Activated naive CD8-positive, alpha-beta T cell treated with anti-CD3 and anti-CD28 coated beads for 36 hours (primary cell): ENCODE results near the gene TOGARAM1. TPM values are rescaled to one million over a fixed set of nuclear protein-coding genes. Genes with fewer than 3 reads are reported as not detected.

Source experiments
- DNase-seq: peaks from one replicate; pipeline ENCODE4 v3.0.0; 2021
- H3K27ac Mint-ChIP-seq: one replicate; pipeline ENCODE4 v1.8.0; 2022; ENCODE audit warnings: mild to moderate bottlenecking, moderate library complexity, mixed read lengths
- H3K27me3 Mint-ChIP-seq: one replicate; pipeline ENCODE4 v1.8.0; 2022; ENCODE audit warnings: mild to moderate bottlenecking, mixed read lengths
- H3K36me3 Mint-ChIP-seq: one replicate; pipeline ENCODE4 v1.8.0; 2021; ENCODE audit warnings: mild to moderate bottlenecking, mixed read lengths
- H3K4me1 Mint-ChIP-seq: one replicate; pipeline ENCODE4 v1.8.0; 2021; ENCODE audit warnings: mixed read lengths
- H3K4me3 Mint-ChIP-seq: one replicate; pipeline ENCODE4 v1.8.0; 2022; ENCODE audit warnings: mild to moderate bottlenecking, moderate library complexity, mixed read lengths
- H3K9me3 Mint-ChIP-seq: one replicate; pipeline ENCODE4 v1.8.0; 2022; ENCODE audit warnings: mixed read lengths
- total RNA-seq, 2 experiments: library from RNA; stranded (reverse); gene quantifications; one replicate each; pipeline ENCODE4 v1.2.3, GENCODE V29; 2021

Gene TOGARAM1
- total RNA-seq, 2 experiments from 2014 or later, result 6.2 to 7.5 TPM

- Mint-ChIP-seq H3K4me1 (peaks cover 45% of the 10 kb centered on the region), H3K9me3 (no peaks in the 10 kb centered on the region), H3K27ac (no peak overlapping the region), H3K27me3 (no peaks in the 10 kb centered on the region), H3K4me3 (no peak overlapping the region), H3K36me3 (peaks cover 8% of the 10 kb centered on the region)
- no peak for DNase-seq
These were observed 5.1 kb upstream of the TOGARAM1 start for GRCh38 chr14:44956866-44957265.

GRCh38 chr14:44959538-44959937 is 2.5 kb upstream of the TOGARAM1 start:
- Mint-ChIP-seq H3K27me3 (no peaks in the 10 kb centered on the region), H3K4me1 (peaks cover 48% of the 10 kb centered on the region), H3K4me3 (no peak overlapping the region), H3K9me3 (peaks cover 7% of the 10 kb centered on the region), H3K27ac (no peak overlapping the region), H3K36me3 (peaks cover 22% of the 10 kb centered on the region)
- DNase-seq, result no peak

DNA sequence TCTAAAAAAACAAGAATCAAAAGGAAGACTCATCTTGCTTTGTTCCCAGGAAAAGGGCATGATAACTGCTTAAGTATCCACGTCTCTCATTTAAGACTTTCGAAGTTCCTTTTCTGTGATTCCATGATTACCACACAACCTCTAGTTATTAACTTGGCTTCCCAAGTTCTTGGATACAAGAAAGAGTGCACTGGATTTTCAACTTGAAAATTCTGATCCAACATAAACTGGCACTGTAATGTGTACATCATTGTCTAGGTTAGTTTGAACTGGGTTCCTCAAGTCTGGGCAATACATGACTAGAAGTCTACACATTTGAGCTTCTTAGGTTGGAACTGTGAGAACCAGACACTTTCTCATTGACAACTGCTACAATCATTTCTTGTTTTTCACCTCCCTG is 1.8 kb upstream of the TOGARAM1 start:
- Mint-ChIP-seq H3K27ac (peak overlapping the region; percentile 39), H3K36me3 (peaks cover 27% of the 10 kb centered on the region)
- no peak for DNase-seq

DNA sequence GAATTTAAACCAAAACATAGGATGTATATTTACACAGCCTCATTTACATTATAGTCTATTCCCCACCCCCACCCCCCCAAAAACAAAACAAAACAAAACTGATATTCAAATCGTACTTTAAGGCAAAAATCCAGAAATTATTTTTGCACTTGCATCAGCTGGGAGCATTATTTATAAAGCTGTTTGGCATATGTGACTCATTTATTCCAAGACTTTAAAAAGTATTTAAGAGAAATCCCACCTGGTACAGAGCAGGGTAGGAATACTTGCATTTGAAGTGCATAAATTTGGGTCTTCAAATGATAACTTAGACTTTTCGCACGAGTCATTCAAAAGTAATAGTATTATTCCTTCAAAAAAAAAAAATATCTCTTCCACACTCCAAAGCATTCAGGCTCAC is 1.3 kb upstream of the TOGARAM1 start:
- peak overlapping the region; percentile 39 for H3K27ac Mint-ChIP-seq
- H3K27me3 Mint-ChIP-seq, result no peaks in the 10 kb centered on the region
- no peak overlapping the region for H3K4me3 Mint-ChIP-seq
- peaks cover 13% of the 10 kb centered on the region for H3K9me3 Mint-ChIP-seq
- H3K4me1 Mint-ChIP-seq, result peaks cover 50% of the 10 kb centered on the region
- no peak for DNase-seq
- H3K36me3 Mint-ChIP-seq, result peaks cover 32% of the 10 kb centered on the region

More for the DNA sequence above, 1.8 kb upstream of the TOGARAM1 start:
- peaks cover 12% of the 10 kb centered on the region for H3K9me3 Mint-ChIP-seq
- H3K27me3 Mint-ChIP-seq, result no peaks in the 10 kb centered on the region
- H3K4me1 Mint-ChIP-seq, result peaks cover 52% of the 10 kb centered on the region
- no peak overlapping the region for H3K4me3 Mint-ChIP-seq

DNA sequence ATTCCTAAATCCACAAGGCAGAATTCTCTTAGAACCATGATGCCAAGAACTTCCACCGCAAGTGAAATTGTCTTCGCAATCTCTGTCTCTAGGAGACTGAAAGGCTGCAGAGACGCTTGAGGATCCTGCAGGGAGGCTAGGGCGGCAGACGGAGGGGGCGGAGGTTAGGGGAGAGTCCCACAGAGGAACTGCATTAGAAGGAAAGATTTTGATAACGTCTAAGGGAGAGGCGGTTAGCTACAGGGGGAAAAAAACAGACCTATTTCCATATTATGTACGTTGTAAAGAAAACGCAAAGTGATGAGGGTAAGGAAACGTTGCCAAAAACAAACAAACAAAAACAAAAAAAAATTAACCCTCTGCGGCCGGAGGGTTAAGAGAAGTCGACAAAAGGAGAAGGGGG is 838 bp upstream of the TOGARAM1 start:
- H3K9me3 Mint-ChIP-seq, result peaks cover 13% of the 10 kb centered on the region
- H3K27me3 Mint-ChIP-seq, result no peaks in the 10 kb centered on the region
- DNase-seq, result peak; percentile 63
- no peak overlapping the region for H3K27ac Mint-ChIP-seq
- H3K4me1 Mint-ChIP-seq, result peaks cover 49% of the 10 kb centered on the region
- H3K36me3 Mint-ChIP-seq, result peaks cover 35% of the 10 kb centered on the region
- H3K4me3 Mint-ChIP-seq, result no peak overlapping the region

- peaks cover 19% of the 10 kb centered on the region for H3K9me3 Mint-ChIP-seq
- no peaks in the 10 kb centered on the region for H3K27me3 Mint-ChIP-seq
- no peak overlapping the region for H3K27ac Mint-ChIP-seq
- H3K36me3 Mint-ChIP-seq, result peaks cover 46% of the 10 kb centered on the region
- H3K4me3 Mint-ChIP-seq, result no peak overlapping the region
- peaks cover 56% of the 10 kb centered on the region for H3K4me1 Mint-ChIP-seq
- no peak for DNase-seq
These were observed 499 bp downstream of the TOGARAM1 start for GRCh38 chr14:44962334-44963043.

DNA sequence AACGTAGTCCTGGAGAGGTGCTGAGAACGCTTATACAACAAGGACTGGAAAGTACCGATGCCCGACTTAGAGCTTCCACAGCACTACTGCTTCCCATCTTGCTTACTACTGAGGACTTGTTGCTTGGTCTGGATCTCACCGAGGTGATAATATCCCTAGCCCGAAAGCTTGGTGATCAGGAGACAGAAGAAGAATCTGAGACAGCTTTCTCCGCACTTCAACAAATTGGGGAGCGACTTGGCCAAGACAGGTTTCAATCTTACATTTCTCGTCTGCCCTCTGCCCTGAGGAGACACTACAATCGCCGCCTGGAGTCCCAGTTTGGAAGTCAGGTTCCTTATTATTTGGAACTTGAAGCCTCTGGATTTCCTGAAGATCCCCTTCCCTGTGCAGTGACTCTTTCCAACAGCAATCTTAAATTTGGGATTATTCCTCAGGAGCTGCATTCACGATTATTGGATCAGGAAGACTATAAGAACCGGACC is 1.1 kb downstream of the TOGARAM1 start:
- Mint-ChIP-seq H3K36me3 (peaks cover 51% of the 10 kb centered on the region), H3K4me1 (peaks cover 56% of the 10 kb centered on the region), H3K9me3 (peaks cover 20% of the 10 kb centered on the region), H3K4me3 (no peak overlapping the region), H3K27me3 (no peaks in the 10 kb centered on the region), H3K27ac (no peak overlapping the region)
- DNase-seq, result no peak

DNA sequence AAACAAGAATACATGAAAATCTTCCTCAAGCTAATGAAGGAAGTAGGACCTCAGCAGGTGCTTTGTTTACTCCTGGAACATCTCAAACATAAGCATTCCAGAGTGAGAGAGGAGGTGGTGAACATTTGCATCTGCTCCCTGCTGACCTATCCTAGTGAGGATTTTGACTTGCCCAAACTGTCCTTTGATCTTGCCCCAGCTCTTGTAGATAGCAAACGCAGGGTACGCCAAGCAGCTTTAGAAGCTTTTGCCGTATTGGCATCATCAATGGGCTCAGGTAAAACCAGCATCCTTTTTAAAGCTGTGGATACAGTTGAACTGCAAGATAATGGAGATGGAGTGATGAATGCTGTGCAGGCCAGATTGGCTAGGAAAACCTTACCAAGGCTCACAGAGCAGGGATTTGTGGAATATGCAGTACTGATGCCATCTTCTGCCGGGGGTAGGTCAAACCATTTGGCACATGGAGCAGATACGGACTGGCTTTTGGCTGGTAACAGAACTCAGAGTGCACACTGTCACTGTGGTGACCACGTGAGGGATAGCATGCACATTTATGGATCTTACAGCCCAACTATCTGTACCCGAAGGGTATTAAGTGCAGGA is 1.9 kb downstream of the TOGARAM1 start:
- H3K27me3 Mint-ChIP-seq, result no peaks in the 10 kb centered on the region
- H3K36me3 Mint-ChIP-seq, result peaks cover 57% of the 10 kb centered on the region
- DNase-seq, result no peak
- H3K4me3 Mint-ChIP-seq, result no peak overlapping the region
- H3K9me3 Mint-ChIP-seq, result peaks cover 26% of the 10 kb centered on the region
- peaks cover 56% of the 10 kb centered on the region for H3K4me1 Mint-ChIP-seq
- H3K27ac Mint-ChIP-seq, result no peak overlapping the region

- no peak overlapping the region for H3K27ac Mint-ChIP-seq
- DNase-seq, result no peak
- H3K4me1 Mint-ChIP-seq, result peaks cover 58% of the 10 kb centered on the region
- no peaks in the 10 kb centered on the region for H3K27me3 Mint-ChIP-seq
- H3K36me3 Mint-ChIP-seq, result peaks cover 83% of the 10 kb centered on the region
- H3K9me3 Mint-ChIP-seq, result peaks cover 51% of the 10 kb centered on the region
- H3K4me3 Mint-ChIP-seq, result peak overlapping the region; percentile 22
These were observed 4.8 kb downstream of the TOGARAM1 start for GRCh38 chr14:44966601-44967336.

DNA sequence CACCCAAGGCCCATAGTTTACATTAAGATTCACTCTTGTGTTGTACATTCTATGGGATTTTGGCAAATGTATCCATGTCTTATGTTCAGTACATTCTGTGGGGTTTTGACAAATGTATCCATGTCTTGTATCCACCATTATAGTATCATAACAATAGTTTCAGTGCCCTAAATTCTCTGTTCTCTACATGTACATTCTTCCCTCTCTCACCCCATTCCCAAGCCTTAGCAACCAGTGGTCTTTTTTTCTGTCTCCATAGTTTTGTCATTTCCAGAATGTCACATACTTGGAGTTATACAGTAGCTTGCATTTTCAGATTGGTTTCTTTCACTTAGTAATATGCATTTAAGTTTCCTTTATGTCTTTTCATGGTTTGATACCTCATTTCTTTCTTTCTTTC is 6.7 kb downstream of the TOGARAM1 start:
- Mint-ChIP-seq H3K4me3 (no peak overlapping the region), H3K27me3 (no peaks in the 10 kb centered on the region), H3K4me1 (peaks cover 55% of the 10 kb centered on the region), H3K27ac (no peak overlapping the region), H3K36me3 (peaks cover 84% of the 10 kb centered on the region), H3K9me3 (peaks cover 57% of the 10 kb centered on the region)
- DNase-seq, result no peak

DNA sequence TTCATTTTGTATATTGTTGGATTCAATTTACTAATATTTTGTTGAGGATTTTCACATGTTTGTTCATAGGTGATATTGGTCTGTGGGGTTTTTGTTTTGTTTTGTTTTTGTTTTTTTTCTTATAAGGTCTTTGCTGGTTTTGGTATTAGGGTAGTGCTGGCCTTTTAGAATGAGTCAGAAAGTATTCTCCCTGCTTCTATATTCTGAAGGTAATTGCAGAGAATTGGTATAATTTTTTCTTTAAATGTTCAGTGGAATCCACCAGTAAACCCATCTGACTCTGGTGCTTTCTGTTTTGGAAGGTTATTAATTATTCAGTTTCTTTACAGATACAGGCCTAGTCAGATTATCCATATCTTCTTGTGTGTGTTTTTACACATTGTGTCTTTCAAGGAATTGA is 8.9 kb downstream of the TOGARAM1 start:
- Mint-ChIP-seq H3K4me3 (no peak overlapping the region), H3K36me3 (peaks cover 70% of the 10 kb centered on the region), H3K27me3 (no peaks in the 10 kb centered on the region), H3K9me3 (peaks cover 48% of the 10 kb centered on the region), H3K4me1 (peaks cover 50% of the 10 kb centered on the region), H3K27ac (no peak overlapping the region)
- no peak for DNase-seq

GRCh38 chr14:44971459-44971858 is 9.5 kb downstream of the TOGARAM1 start:
- no peak overlapping the region for H3K4me3 Mint-ChIP-seq
- peaks cover 48% of the 10 kb centered on the region for H3K9me3 Mint-ChIP-seq
- no peaks in the 10 kb centered on the region for H3K27me3 Mint-ChIP-seq
- H3K4me1 Mint-ChIP-seq, result peaks cover 50% of the 10 kb centered on the region
- no peak overlapping the region for H3K27ac Mint-ChIP-seq
- H3K36me3 Mint-ChIP-seq, result peaks cover 71% of the 10 kb centered on the region
- DNase-seq, result no peak

GRCh38 chr14:44979273-44979672 is 17.3 kb downstream of the TOGARAM1 start:
- Mint-ChIP-seq H3K27ac (no peak overlapping the region), H3K4me3 (no peak overlapping the region), H3K9me3 (no peaks in the 10 kb centered on the region), H3K36me3 (peaks cover 18% of the 10 kb centered on the region), H3K4me1 (peaks cover 20% of the 10 kb centered on the region), H3K27me3 (no peaks in the 10 kb centered on the region)
- DNase-seq, result no peak

- Mint-ChIP-seq H3K27ac (no peak overlapping the region), H3K4me3 (no peak overlapping the region), H3K27me3 (no peaks in the 10 kb centered on the region), H3K9me3 (no peaks in the 10 kb centered on the region), H3K36me3 (peaks cover 16% of the 10 kb centered on the region), H3K4me1 (peaks cover 16% of the 10 kb centered on the region)
- DNase-seq, result no peak
These were observed 17.9 kb downstream of the TOGARAM1 start for GRCh38 chr14:44979740-44980356.

DNA sequence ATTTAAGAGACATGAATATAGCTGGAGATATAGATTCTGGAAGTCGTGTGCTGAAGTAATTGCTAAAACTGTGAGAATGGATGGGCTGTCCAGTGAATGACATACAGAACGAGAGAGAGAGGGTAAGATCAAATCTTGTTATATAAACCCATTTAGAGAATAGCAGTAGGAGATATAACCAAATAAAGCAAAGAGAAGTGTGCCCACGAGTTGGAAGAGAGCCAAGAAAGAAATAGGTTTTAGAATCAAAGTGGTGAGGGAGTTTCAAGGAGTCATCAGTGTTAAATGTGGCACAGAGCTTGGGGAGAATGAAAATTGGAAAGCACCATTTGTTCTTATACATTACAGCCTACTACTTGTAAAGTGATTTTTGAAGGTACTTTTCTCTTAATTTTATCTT is 19.2 kb downstream of the TOGARAM1 start:
- Mint-ChIP-seq H3K9me3 (no peaks in the 10 kb centered on the region), H3K27me3 (no peaks in the 10 kb centered on the region), H3K27ac (no peak overlapping the region), H3K4me1 (peaks cover 16% of the 10 kb centered on the region), H3K36me3 (peaks cover 15% of the 10 kb centered on the region), H3K4me3 (no peak overlapping the region)
- no peak for DNase-seq
